ENCODE data around the gene NDFIP1. TPM values are rescaled to one million over a fixed set of nuclear protein-coding genes. Genes with fewer than 3 reads are reported as not detected.

NDFIP1 gene
- total RNA-seq, result 10 to 100 TPM; 47.2 TPM

DNA sequence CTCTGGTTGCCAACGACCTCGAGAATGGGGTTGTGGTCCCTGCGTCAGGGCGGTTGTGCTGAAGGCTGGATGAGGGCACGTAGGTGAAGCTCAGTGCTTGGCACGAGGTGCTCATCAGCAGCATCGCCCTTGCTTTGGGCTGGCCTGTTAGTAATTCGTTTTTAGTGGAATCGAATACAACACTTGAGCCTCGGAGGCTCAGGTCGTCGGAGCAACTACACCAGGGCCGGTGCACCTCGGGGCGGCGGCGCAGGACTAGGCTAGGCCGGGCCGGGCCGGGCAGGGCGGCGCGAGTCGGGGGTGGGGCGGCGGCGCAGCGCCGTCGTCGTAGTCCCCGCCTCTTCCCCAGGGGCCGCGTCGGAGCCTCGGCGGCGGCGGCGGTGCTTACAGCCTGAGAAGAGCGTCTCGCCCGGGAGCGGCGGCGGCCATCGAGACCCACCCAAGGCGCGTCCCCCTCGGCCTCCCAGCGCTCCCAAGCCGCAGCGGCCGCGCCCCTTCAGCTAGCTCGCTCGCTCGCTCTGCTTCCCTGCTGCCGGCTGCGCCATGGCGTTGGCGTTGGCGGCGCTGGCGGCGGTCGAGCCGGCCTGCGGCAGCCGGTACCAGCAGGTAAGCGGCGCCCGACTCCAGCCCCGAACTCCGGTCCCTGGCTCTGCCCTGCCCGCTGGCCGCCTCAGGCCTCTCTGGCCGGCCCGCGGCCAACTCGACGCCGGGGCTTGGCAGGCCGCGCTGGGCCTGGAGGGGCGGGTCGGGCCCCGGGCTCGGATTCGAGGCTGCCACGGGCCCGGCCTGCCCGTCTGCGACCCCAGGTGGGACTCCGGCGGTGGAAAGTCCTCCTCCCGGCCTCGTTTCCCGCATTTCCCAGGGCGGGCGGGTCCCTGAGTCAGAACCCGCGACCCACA lies at the start of gene NDFIP1:
NDFIP1 (plus strand) TSS at position 348 of the 899 bp plus-strand sequence; CDS start at position 544, 196 bp downstream.
- H3K4me1 Mint-ChIP-seq (ENCODE audit: low read depth), result peaks cover 68% of the 10 kb centered on the region
- no peaks in the 10 kb centered on the region for H3K27me3 Mint-ChIP-seq (ENCODE audit: low read depth)
- peak; percentile 87 for DNase-seq
- H3K36me3 Mint-ChIP-seq (ENCODE audit: low read depth), result peaks cover 31% of the 10 kb centered on the region
- peak; percentile 90 for ATAC-seq
- POLR2A ChIA-PET, result interaction anchor here (0.7 to 4.0 kb wide), 20 partner anchors 8 to 185 kb away, joined by 3 to 86 read pairs (median 7); partner anchors contain the start of genes DELE1, GNPDA1 and RNF14
- CTCF ChIA-PET, result interaction anchor here (0.6 to 6.0 kb wide), 25 partner anchors 10 to 417 kb away, joined by 3 to 91 read pairs (median 6); partner anchors contain the start of genes GNPDA1 and RNF14
- H3K9me3 Mint-ChIP-seq (ENCODE audit: insufficient read depth), result no peaks in the 10 kb centered on the region
- H3K4me3 Mint-ChIP-seq, result peak within 1 kb of the TSS; percentile 93
- peak within 1 kb of the TSS; percentile 93 for H3K27ac Mint-ChIP-seq

DNA sequence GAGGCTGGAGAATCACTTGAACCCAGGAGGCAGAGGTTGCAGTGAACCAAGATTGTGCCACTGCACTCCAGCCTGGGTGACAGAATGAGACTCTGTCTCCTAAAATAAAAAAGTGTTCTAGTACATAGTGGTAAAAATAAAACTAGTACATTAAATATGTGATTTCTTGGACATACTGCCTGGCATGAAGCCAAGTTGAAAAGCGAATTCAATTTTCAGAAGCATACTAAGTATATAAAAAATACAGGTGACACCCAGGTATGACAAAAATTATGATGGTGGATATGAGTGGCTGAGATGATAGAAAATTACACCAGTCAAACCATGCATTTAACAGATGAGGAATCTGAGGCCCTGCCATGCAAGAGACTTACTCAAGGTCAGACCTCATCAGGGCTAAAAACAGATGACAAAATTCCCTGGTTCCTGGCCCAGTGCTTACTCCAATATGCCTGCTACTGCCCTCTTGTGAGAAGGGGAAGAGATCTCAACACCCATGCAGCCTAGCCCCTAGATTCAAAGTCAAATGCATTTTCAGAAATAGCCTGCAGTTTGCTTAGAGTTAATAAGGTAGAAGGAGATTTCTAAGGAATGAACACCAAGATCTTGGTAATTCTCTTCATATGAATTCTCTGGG lies 49.2 kb upstream of the NDFIP1 start:
- no peaks in the 10 kb centered on the region for H3K9me3 Mint-ChIP-seq (ENCODE audit: insufficient read depth)
- no peak overlapping the region for H3K4me3 Mint-ChIP-seq
- H3K27ac Mint-ChIP-seq, result no peak overlapping the region
- peaks cover 12% of the 10 kb centered on the region for H3K4me1 Mint-ChIP-seq (ENCODE audit: low read depth)
- ChIA-PET POLR2A (no interaction called here), CTCF (no interaction called here)
- no peaks in the 10 kb centered on the region for H3K27me3 Mint-ChIP-seq (ENCODE audit: low read depth)
- DNase-seq (no peak), ATAC-seq (no peak)
- H3K36me3 Mint-ChIP-seq (ENCODE audit: low read depth), result no peaks in the 10 kb centered on the region

DNA sequence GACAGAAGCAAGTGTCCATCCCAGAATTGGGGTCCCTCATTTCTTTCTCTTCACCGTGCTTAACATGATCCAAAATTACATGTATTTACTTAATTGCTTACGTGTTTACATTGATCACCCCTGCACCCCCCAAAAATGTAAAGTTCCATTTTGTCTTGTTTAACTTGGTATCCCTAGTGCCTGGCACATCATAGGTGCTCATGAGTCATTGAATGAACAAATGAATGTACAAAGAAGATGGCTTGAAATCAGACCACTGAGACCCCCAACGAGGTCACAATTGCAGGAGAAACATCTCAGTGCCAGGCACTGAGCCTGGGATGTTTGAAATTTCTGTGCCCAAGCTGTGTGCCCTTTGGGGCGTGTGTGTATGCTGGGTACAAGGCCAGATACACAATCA lies 45.2 kb upstream of the NDFIP1 start:
- CTCF ChIA-PET, result interaction anchor here (1.0 to 1.4 kb wide), 3 partner anchors 23 to 45 kb away, joined by 3 to 5 read pairs (median 3); partner anchors contain the start of gene NDFIP1
- Mint-ChIP-seq H3K27me3 (ENCODE audit: low read depth) (peaks cover 3% of the 10 kb centered on the region), H3K27ac (peak overlapping the region; percentile 73), H3K4me3 (no peak overlapping the region), H3K9me3 (ENCODE audit: insufficient read depth) (no peaks in the 10 kb centered on the region), H3K4me1 (ENCODE audit: low read depth) (peaks cover 17% of the 10 kb centered on the region), H3K36me3 (ENCODE audit: low read depth) (no peaks in the 10 kb centered on the region)
- ATAC-seq (peak; percentile 8), DNase-seq (no peak)
- POLR2A ChIA-PET, result interaction anchor here (1.0 kb wide), 1 partner anchor 44 kb away, joined by 4 read pairs; no protein-coding TSS in a partner anchor

GRCh38 chr5:142063878-142064331 lies 44.7 kb upstream of the NDFIP1 start:
- no peaks in the 10 kb centered on the region for H3K9me3 Mint-ChIP-seq (ENCODE audit: insufficient read depth)
- H3K27ac Mint-ChIP-seq, result peak overlapping the region; percentile 73
- ATAC-seq, result peak; percentile 82
- CTCF ChIA-PET, result interaction anchor here (0.8 to 1.4 kb wide), 5 partner anchors 23 to 88 kb away, joined by 3 to 6 read pairs (median 5); partner anchors contain the start of gene GNPDA1
- DNase-seq, result peak; percentile 67
- H3K4me3 Mint-ChIP-seq, result no peak overlapping the region
- H3K27me3 Mint-ChIP-seq (ENCODE audit: low read depth), result peaks cover 3% of the 10 kb centered on the region
- H3K36me3 Mint-ChIP-seq (ENCODE audit: low read depth), result no peaks in the 10 kb centered on the region
- POLR2A ChIA-PET, result interaction anchor here (1.0 kb wide), 1 partner anchor 43 kb away, joined by 4 read pairs; no protein-coding TSS in a partner anchor
- H3K4me1 Mint-ChIP-seq (ENCODE audit: low read depth), result peaks cover 17% of the 10 kb centered on the region

GRCh38 chr5:142065273-142065672 lies 43.3 kb upstream of the NDFIP1 start:
- peaks cover 6% of the 10 kb centered on the region for H3K27me3 Mint-ChIP-seq (ENCODE audit: low read depth)
- H3K27ac Mint-ChIP-seq, result no peak overlapping the region
- no peaks in the 10 kb centered on the region for H3K9me3 Mint-ChIP-seq (ENCODE audit: insufficient read depth)
- ChIA-PET CTCF (no interaction called here), POLR2A (no interaction called here)
- no peak for ATAC-seq
- H3K4me3 Mint-ChIP-seq, result no peak overlapping the region
- DNase-seq, result no peak
- H3K36me3 Mint-ChIP-seq (ENCODE audit: low read depth), result no peaks in the 10 kb centered on the region
- peaks cover 17% of the 10 kb centered on the region for H3K4me1 Mint-ChIP-seq (ENCODE audit: low read depth)

- H3K27ac Mint-ChIP-seq, result no peak overlapping the region
- CTCF ChIA-PET, result interaction anchor here (0.7 to 3.1 kb wide), 8 partner anchors 11 to 154 kb away, joined by 3 to 13 read pairs (median 3); no protein-coding TSS in a partner anchor
- POLR2A ChIA-PET, result interaction anchor here (0.6 to 1.3 kb wide), 2 partner anchors 16 to 367 kb away, joined by 3 read pairs; no protein-coding TSS in a partner anchor
- H3K36me3 Mint-ChIP-seq (ENCODE audit: low read depth), result no peaks in the 10 kb centered on the region
- H3K9me3 Mint-ChIP-seq (ENCODE audit: insufficient read depth), result no peaks in the 10 kb centered on the region
- H3K27me3 Mint-ChIP-seq (ENCODE audit: low read depth), result peaks cover 6% of the 10 kb centered on the region
- no peak overlapping the region for H3K4me3 Mint-ChIP-seq
- no peak for DNase-seq
- H3K4me1 Mint-ChIP-seq (ENCODE audit: low read depth), result peaks cover 12% of the 10 kb centered on the region
- ATAC-seq, result no peak
These were observed 38.8 kb upstream of the NDFIP1 start for GRCh38 chr5:142069606-142070399.

DNA sequence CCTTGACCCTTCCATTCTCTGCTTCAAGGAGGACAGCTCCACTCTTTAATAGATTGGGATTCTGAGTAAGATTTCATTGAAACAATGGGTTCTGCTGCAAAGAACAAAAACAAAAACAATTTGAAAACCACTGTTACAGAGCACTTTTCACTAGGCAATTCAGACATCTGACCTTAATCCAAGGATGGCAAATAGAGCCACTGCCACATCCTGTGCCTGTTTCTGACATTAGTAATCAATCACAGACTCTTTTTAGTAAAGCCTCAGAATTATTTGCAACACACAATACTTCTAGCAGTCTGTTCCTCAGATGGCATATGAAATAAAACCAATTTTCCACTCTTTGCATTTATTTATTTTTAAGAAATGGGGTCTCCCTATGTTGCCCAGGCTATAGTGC lies 37.8 kb upstream of the NDFIP1 start:
- DNase-seq, result no peak
- Mint-ChIP-seq H3K27ac (no peak overlapping the region), H3K36me3 (ENCODE audit: low read depth) (no peaks in the 10 kb centered on the region), H3K27me3 (ENCODE audit: low read depth) (peaks cover 6% of the 10 kb centered on the region), H3K4me1 (ENCODE audit: low read depth) (peaks cover 9% of the 10 kb centered on the region), H3K4me3 (no peak overlapping the region), H3K9me3 (ENCODE audit: insufficient read depth) (no peaks in the 10 kb centered on the region)
- ChIA-PET POLR2A (interaction anchor here (0.6 to 1.3 kb wide), 3 partner anchors 8 to 366 kb away, joined by 3 read pairs; no protein-coding TSS in a partner anchor), CTCF (interaction anchor here (1.0 to 3.1 kb wide), 7 partner anchors 10 to 155 kb away, joined by 3 to 13 read pairs (median 4); partner anchors contain the start of gene GNPDA1)
- no peak for ATAC-seq

GRCh38 chr5:142072488-142072887 lies 36.1 kb upstream of the NDFIP1 start:
- ChIA-PET CTCF (interaction anchor here (1.4 to 3.1 kb wide), 2 partner anchors 57 to 72 kb away, joined by 4 to 13 read pairs; no protein-coding TSS in a partner anchor), POLR2A (no interaction called here)
- Mint-ChIP-seq H3K4me1 (ENCODE audit: low read depth) (peaks cover 9% of the 10 kb centered on the region), H3K27ac (no peak overlapping the region), H3K36me3 (ENCODE audit: low read depth) (no peaks in the 10 kb centered on the region), H3K9me3 (ENCODE audit: insufficient read depth) (no peaks in the 10 kb centered on the region), H3K27me3 (ENCODE audit: low read depth) (peaks cover 2% of the 10 kb centered on the region), H3K4me3 (no peak overlapping the region)
- ATAC-seq (no peak), DNase-seq (no peak)

GRCh38 chr5:142073362-142073988 lies 35.1 kb upstream of the NDFIP1 start:
- Mint-ChIP-seq H3K4me3 (no peak overlapping the region), H3K27me3 (ENCODE audit: low read depth) (peaks cover 2% of the 10 kb centered on the region), H3K4me1 (ENCODE audit: low read depth) (peaks cover 9% of the 10 kb centered on the region), H3K36me3 (ENCODE audit: low read depth) (no peaks in the 10 kb centered on the region), H3K27ac (no peak overlapping the region), H3K9me3 (ENCODE audit: insufficient read depth) (no peaks in the 10 kb centered on the region)
- CTCF ChIA-PET, result interaction anchor here (0.6 kb wide), 1 partner anchor 97 kb away, joined by 3 read pairs; no protein-coding TSS in a partner anchor
- no peak for ATAC-seq
- DNase-seq, result no peak
- POLR2A ChIA-PET, result no interaction called here

- DNase-seq (no peak), ATAC-seq (no peak)
- H3K27ac Mint-ChIP-seq, result no peak overlapping the region
- CTCF ChIA-PET, result interaction anchor here (0.6 kb wide), 1 partner anchor 97 kb away, joined by 3 read pairs; no protein-coding TSS in a partner anchor
- peaks cover 9% of the 10 kb centered on the region for H3K4me1 Mint-ChIP-seq (ENCODE audit: low read depth)
- no peaks in the 10 kb centered on the region for H3K36me3 Mint-ChIP-seq (ENCODE audit: low read depth)
- no peak overlapping the region for H3K4me3 Mint-ChIP-seq
- peaks cover 2% of the 10 kb centered on the region for H3K27me3 Mint-ChIP-seq (ENCODE audit: low read depth)
- POLR2A ChIA-PET, result no interaction called here
- H3K9me3 Mint-ChIP-seq (ENCODE audit: insufficient read depth), result no peaks in the 10 kb centered on the region
These were observed 34.6 kb upstream of the NDFIP1 start for GRCh38 chr5:142074006-142074405.
